Body of pancreas (tissue), 4 donors: ENCODE results near the gene PHETA1. TPM values are rescaled to one million over a fixed set of nuclear protein-coding genes. Genes with fewer than 3 reads are reported as not detected.

ENCODE experiments used
- ATAC-seq: fragments of 150-250 bp; one replicate; pipeline ENCODE4 v1.9.1; 2016
- DNase-seq, 4 donors: peaks; one replicate each; pipeline ENCODE4 v3.0.0-alpha.2; 2019
- H3K27ac ChIP-seq, 4 donors: fragments of 200-600 bp; sonication (generic); 1 replicate in 3 of 4; 2 replicates in 1 of 4; pipeline versions ENCODE4 v1.5.1 to v1.6.1; 2016 to 2019; ENCODE audit warnings: mild to moderate bottlenecking in 1 of 4, mixed read lengths in 1 of 4, moderate library complexity in 1 of 4
- H3K27me3 ChIP-seq, 2 donors: fragments of 200-600 bp; sonication (generic); one replicate each; pipeline ENCODE4 v1.6.0; 2016; ENCODE audit warnings: mild to moderate bottlenecking in 1 of 2
- H3K36me3 ChIP-seq, 2 donors: fragments of 200-600 bp; sonication (generic); replicated peaks in 1 of 2; 2 replicates each; pipeline ENCODE4 v1.5.1; 2016; ENCODE audit warnings: low read depth in 2 of 2; ENCODE audit not compliant: insufficient read depth in 1 of 2
- H3K4me1 ChIP-seq: fragments of 200-600 bp; sonication (generic); one replicate; pipeline ENCODE4 v1.6.0; 2016
- H3K4me3 ChIP-seq, 2 donors: fragments of 200-600 bp; sonication (generic); 1 replicate in 1 of 2; 2 replicates in 1 of 2; pipeline ENCODE4 v1.5.1; 2016 to 2019
- H3K9me3 ChIP-seq, 3 donors: fragments of 200-600 bp; sonication (generic); 1 replicate in 2 of 3; 2 replicates in 1 of 3; pipeline ENCODE4 v1.5.1; 2016
- CTCF ChIP-seq, 7 experiments: fragments of 450-650 bp in 4 of 7; fragments of 200-600 bp in 3 of 7; sonication (generic) in 3 of 7; IDR thresholded peaks; one replicate each; pipeline ENCODE4 v1.5.1; 2016 to 2019; ENCODE audit warnings: antibody characterized with exemption in 7 of 7
- POLR2A ChIP-seq, 3 donors: fragments of 450-650 bp; IDR thresholded peaks; one replicate each; pipeline ENCODE4 v1.6.1; 2016; ENCODE audit warnings: antibody characterized with exemption in 3 of 3, mild to moderate bottlenecking in 2 of 3
- WGBS, 2 donors: methylation state at CpG; one replicate each; pipeline ENCODE4 v1.1.5; 2017; 5-methylcytosine and 5-hydroxymethylcytosine counted together
- intact Hi-C: fragments of 100-400 bp; cut with DNase I; formaldehyde crosslinking; loops from one replicate; pipeline ENCODE4 v1.15.1; 2023
- total RNA-seq, 2 donors: library from RNA; depleted of rRNA; stranded (reverse); fragments of >200 nt; gene quantifications; one replicate each; pipeline ENCODE4 v1.1.0, GENCODE V29; 2016

The PHETA1 gene
- total RNA-seq, result 10 to 100 TPM; 20.4 to 31.4 TPM

GRCh38 chr12:111368788-111369495, at the start of gene PHETA1:
TSS of gene PHETA1 (minus strand) at chr12:111369095. CDS start at chr12:111363427, 5,668 bp downstream.
- H3K4me3 ChIP-seq, result peak within 1 kb of the TSS; percentile 62 to 85
- H3K4me1 ChIP-seq, result peaks cover 52% of the 10 kb centered on the region
- H3K9me3 ChIP-seq, result no peaks in the 10 kb centered on the region
- 0 to 6% methylated on average over 4 to 68 of the region's 72 CpGs for WGBS, 2 donors
- ATAC-seq (peak; percentile 90), DNase-seq (peak; percentile 95 to 96 (median 96))
- intact Hi-C loops, result no loop called here
- TF ChIP-seq CTCF (IDR thresholded peaks at IDR 0.05) (peak in 2 of 7 experiments; percentile 3 to 17), POLR2A (IDR thresholded peaks at IDR 0.05) (peak; percentile 70 to 83 (median 75))
- H3K27me3 ChIP-seq, result no peaks in the 10 kb centered on the region
- H3K36me3 ChIP-seq, result no peaks in the 10 kb centered on the region
- peak within 1 kb of the TSS; percentile 77 to 87 (median 84) for H3K27ac ChIP-seq

GRCh38 chr12:111418594-111418880, 49.6 kb upstream of the PHETA1 start:
- 95 to 100% methylated on average over 2 to 27 of the region's 30 CpGs for WGBS, 2 donors
- no peak for ATAC-seq
- Histone ChIP-seq H3K4me3 (no peak overlapping the region), H3K4me1 (peaks cover 5% of the 10 kb centered on the region), H3K27me3 (no peaks in the 10 kb centered on the region), H3K36me3 (peaks cover 0 to 3% of the 10 kb centered on the region in 2 donors), H3K27ac (no peak overlapping the region), H3K9me3 (no peaks in the 10 kb centered on the region)
- DNase-seq, result no peak
- intact Hi-C loops, result no loop called here
- TF ChIP-seq POLR2A (IDR thresholded peaks at IDR 0.05), result no peak
- TF ChIP-seq CTCF (IDR thresholded peaks at IDR 0.05), result no peak

GRCh38 chr12:111417784-111418593, 49.1 kb upstream of the PHETA1 start:
- 92 to 94% methylated on average over 1 to 57 of the region's 67 CpGs for WGBS, 2 donors
- Histone ChIP-seq H3K4me3 (no peak overlapping the region), H3K9me3 (no peaks in the 10 kb centered on the region), H3K4me1 (peaks cover 11% of the 10 kb centered on the region), H3K27ac (no peak overlapping the region), H3K36me3 (peaks cover 0 to 3% of the 10 kb centered on the region in 2 donors), H3K27me3 (no peaks in the 10 kb centered on the region)
- no peak for ATAC-seq
- intact Hi-C loops, result no loop called here
- no peak for TF ChIP-seq CTCF (IDR thresholded peaks at IDR 0.05)
- no peak for TF ChIP-seq POLR2A (IDR thresholded peaks at IDR 0.05)
- DNase-seq, result no peak

GRCh38 chr12:111417290-111417689, 48.4 kb upstream of the PHETA1 start:
- Histone ChIP-seq H3K36me3 (peaks cover 0 to 3% of the 10 kb centered on the region in 2 donors), H3K4me3 (no peak overlapping the region), H3K4me1 (peaks cover 13% of the 10 kb centered on the region), H3K27me3 (no peaks in the 10 kb centered on the region), H3K27ac (no peak overlapping the region), H3K9me3 (no peaks in the 10 kb centered on the region)
- intact Hi-C loops, result no loop called here
- no peak for ATAC-seq
- DNase-seq, result no peak
- TF ChIP-seq CTCF (IDR thresholded peaks at IDR 0.05) (no peak), POLR2A (IDR thresholded peaks at IDR 0.05) (no peak)
- WGBS, 2 donors, result 90 to 92% methylated on average over 2 of the region's 2 CpGs
